Measurements from ENCODE around the gene IFITM1. TPM values are rescaled to one million over a fixed set of nuclear protein-coding genes. Genes with fewer than 3 reads are reported as not detected.

The IFITM1 gene
- total and polyA plus RNA-seq, 9 of the 15 experiments (the other 6 are each of a cell fraction or from before 2014, with no cell fraction given), result 691 to 5,579 (median 974) TPM

GRCh38 chr11:350723-351255, 36.9 kb downstream of the IFITM1 start (continued):
- peak; percentile 94 for TF ChIP-seq MGA (IDR thresholded peaks at IDR 0.05)
- no peak for TF ChIP-seq PTTG1 (tag; IDR thresholded peaks at IDR 0.05; ENCODE audit: low read depth)
- no peak for TF ChIP-seq NR2C2 (CRISPR knock-in tag; IDR thresholded peaks at IDR 0.05)
- TF ChIP-seq NR2C2 (tag; IDR thresholded peaks at IDR 0.05), result no peak
- TF ChIP-seq CBFA2T2 (conservative IDR thresholded peaks at IDR 0.05), result no peak; the same call in 1 of the 2 replicates
- peak; percentile 73; the same call in 1 of the 2 replicates for TF ChIP-seq GATAD2A (IDR thresholded peaks at IDR 0.05)
- no peak for TF ChIP-seq HMG20A (CRISPR knock-in tag; conservative IDR thresholded peaks at IDR 0.05)
- TF ChIP-seq ZSCAN32 (CRISPR knock-in tag; IDR thresholded peaks at IDR 0.05), result no peak
- no peak for TF ChIP-seq ZNF133 (CRISPR knock-in tag; IDR thresholded peaks at IDR 0.05)
- TF ChIP-seq MTA2 (IDR thresholded peaks at IDR 0.05; ENCODE audit: low read depth), result peak; percentile 30; the same call in 1 of the 2 replicates
- TF ChIP-seq OTX1 (CRISPR knock-in tag; IDR thresholded peaks at IDR 0.05), result peak; percentile 43; the same call in 1 of the 2 replicates
- TF ChIP-seq NKRF (IDR thresholded peaks at IDR 0.05; ENCODE audit: borderline replicate concordance), result no peak
- peak; percentile 31 for TF ChIP-seq ETV1 (tag; conservative IDR thresholded peaks at IDR 0.05; ENCODE audit: low read depth)
- TF ChIP-seq HMBOX1 (IDR thresholded peaks at IDR 0.05), result peak; percentile 98

Data from K562 (cell line).